ENCODE results near the gene NBL1.

- no peak for TF ChIP-seq POLR2A (IDR thresholded peaks at IDR 0.05)
- TF ChIP-seq, protein P1, sequence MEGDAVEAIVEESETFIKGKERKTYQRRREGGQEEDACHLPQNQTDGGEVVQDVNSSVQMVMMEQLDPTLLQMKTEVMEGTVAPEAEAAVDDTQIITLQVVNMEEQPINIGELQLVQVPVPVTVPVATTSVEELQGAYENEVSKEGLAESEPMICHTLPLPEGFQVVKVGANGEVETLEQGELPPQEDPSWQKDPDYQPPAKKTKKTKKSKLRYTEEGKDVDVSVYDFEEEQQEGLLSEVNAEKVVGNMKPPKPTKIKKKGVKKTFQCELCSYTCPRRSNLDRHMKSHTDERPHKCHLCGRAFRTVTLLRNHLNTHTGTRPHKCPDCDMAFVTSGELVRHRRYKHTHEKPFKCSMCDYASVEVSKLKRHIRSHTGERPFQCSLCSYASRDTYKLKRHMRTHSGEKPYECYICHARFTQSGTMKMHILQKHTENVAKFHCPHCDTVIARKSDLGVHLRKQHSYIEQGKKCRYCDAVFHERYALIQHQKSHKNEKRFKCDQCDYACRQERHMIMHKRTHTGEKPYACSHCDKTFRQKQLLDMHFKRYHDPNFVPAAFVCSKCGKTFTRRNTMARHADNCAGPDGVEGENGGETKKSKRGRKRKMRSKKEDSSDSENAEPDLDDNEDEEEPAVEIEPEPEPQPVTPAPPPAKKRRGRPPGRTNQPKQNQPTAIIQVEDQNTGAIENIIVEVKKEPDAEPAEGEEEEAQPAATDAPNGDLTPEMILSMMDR (IDR thresholded peaks at IDR 0.05): no peak
Measured at GRCh38 chr1:19647643-19648042, 3.5 kb downstream of the NBL1 start.
